Measurements from ENCODE around the gene MLLT10.

Gene MLLT10

DNA sequence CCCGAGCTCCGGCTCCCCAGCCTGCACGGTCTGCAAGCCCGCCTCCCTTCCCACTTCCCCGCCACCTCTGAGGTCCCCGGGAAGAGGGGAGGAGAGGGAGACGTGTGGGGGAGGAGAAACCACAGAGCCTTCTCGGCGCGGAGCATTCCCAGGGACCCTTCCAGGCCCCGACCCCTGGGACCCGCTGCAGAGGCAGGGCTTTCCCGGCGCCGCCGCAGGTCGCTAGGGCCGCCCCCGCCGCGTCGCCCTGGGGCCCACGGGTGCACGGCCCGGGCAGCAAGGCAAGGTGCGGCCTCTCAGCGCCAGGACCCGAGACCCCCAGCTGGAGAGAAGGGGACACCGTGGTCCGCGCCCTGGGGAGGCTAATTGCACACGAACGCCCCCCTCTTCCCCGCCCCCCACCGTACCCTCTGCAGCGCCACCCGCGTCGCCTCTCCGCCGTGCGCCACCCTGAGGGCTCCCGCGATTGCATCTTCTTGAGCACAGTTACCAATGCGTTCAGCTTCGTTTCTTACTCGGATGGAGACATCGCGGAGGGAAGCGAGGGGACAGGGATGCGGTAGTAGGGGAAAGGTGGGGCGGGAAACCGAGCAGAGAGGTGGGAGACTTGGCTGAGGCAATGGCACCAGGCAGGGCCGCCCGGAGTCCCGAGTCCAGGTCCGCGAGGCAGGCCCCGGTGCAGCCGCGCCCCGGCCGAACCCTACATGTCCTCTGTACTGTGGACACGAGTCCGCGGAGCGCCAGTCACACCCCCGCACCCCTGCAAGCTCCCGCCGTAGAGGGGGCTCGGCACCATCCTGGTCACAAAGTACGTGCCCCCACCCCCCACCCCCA, 37.5 kb upstream of the MLLT10 start:
- no peak for TF ChIP-seq GATA3 (IDR thresholded peaks at IDR 0.05; ENCODE audit: low read depth, low read length)
- TF ChIP-seq GATA2 (IDR thresholded peaks at IDR 0.05; ENCODE audit: low read depth, low read length): peak; percentile 34; the same call in 1 of the 2 replicates

DNA sequence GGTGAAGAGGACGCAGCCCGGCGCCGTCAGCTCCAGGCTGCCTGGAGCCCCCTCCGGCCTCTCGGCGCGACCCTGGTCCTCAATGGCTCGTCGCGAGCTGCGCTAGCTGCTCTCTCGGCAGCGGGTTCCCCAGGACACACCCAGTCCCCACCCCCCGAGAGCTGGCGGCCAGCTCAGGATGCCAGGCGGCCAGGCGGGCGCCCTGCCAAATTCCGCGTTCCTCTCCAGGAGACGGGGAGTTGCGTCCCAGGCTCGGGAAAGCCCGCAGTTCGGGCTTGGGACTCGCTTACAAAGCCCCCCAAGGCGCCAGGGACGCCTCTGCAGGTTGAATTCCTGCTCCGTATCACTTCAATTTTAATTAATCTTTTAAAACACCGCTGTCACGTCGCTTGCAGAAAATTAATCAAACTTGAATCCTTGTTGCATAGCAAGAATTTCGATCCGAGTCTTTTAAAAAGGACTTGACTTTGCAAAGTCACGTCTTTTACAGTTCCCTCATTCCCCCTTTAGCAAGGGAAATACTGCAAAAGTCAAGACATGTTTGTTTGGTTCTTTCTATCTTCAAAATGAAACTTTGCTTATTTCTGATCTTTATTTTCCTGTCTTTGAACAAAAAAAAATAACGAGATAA, 36.7 kb upstream of the MLLT10 start:
- TF ChIP-seq GATA3 (IDR thresholded peaks at IDR 0.05; ENCODE audit: low read depth, low read length): no peak
- no peak for TF ChIP-seq GATA2 (IDR thresholded peaks at IDR 0.05; ENCODE audit: low read depth, low read length)

DNA sequence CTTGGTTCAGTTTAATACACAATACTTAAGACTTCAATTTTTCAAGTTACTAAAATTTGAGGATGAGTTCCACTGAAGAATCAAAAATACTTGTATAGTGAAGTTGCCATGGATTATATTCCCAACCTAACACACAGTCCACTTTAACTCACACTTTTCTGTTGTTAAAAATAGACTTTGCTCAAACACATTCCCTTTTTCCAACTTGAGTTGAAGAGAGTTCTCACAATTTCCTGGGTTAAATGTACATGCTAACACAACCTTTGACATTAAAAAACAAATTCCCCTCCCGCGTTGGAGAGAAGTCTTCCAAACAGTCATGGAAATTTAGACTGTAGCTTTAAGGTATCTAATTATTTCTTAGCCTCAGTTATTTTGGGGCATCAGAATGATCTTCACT, 35.7 kb upstream of the MLLT10 start:
- no peak for TF ChIP-seq GATA3 (IDR thresholded peaks at IDR 0.05; ENCODE audit: low read depth, low read length)
- no peak for TF ChIP-seq GATA2 (IDR thresholded peaks at IDR 0.05; ENCODE audit: low read depth, low read length)

DNA sequence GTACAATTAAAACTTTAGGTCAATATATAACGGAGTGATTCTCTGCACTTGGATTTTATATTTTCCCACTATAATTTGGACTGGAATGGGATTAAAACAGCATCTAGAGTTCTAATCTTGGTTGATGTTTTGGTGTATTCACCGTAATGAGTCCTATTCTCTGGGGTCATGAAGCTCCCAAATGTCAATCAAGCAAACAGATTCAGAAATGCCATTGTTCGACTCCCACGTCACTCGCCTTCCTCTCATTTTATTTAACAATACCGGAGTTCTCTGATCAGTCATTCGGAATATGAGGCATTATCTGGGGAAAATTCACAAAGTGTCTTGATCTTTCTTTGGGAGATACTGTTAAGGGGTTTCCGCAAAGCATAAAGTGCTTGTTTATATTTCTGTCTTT, 35.0 kb upstream of the MLLT10 start:
- no peak for TF ChIP-seq GATA2 (IDR thresholded peaks at IDR 0.05; ENCODE audit: low read depth, low read length)
- TF ChIP-seq GATA3 (IDR thresholded peaks at IDR 0.05; ENCODE audit: low read depth, low read length): no peak

DNA sequence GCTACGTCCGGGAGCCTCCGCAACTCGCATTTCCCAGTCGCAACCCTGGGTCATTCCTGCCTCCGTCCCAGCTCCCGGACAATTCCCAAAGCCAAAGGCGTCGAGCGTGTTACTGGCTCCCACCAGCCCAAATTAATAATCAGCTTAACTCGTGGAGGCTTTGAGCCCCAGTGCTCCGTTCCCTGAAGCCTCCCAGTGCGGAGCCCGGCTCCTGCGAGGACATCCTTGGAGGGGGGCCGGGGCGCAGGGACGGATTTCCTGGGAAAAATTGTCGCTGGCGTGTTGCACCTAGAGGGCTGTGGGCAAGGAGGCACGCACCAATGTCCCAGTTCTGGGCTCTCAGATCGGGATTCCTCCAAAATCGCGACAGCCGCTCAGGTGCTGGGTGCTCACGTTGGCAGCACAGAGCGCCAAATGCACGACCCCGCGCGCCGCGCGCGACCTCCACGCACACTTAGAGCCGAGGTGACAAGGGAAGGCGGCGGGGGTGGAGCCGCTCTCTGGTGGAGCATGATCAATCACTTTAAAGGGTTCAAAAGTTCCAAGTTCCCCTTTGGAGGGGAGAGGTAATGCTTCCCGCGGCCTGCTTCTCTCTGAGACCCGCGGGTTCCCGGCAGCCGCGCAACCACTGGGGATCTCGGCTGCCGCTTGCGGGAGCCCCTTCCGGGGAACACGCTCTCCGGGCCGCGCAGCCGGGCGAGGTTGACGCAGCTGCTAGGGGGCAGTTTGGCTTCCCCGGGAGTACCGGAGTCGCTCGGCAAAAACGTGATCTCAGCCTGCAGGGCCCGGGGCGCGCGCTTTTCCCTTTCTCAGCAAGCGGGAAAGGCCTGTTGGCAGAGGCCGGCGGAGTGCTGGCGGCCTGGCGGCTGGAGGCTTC, 34.1 kb upstream of the MLLT10 start:
- TF ChIP-seq GATA3 (IDR thresholded peaks at IDR 0.05; ENCODE audit: low read depth, low read length): no peak

DNA sequence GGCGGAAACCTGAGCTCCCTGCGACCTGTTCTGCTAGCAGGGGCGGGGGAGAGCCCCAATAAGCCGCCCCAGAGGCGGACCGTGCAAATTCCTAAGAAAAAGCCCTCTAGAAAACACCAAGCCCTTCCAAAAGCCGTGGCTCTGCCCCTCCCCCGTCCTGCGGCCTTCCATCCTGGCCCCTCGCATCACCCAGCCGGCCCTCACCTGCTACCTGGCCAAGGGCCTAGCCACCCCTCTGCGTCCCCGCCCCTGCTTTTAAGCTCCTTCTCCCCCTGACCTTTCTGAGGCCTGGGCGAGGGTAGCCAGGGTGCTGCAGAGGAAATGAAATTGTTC, 33.5 kb upstream of the MLLT10 start:
- TF ChIP-seq GATA2 (IDR thresholded peaks at IDR 0.05; ENCODE audit: low read depth, low read length): no peak
- TF ChIP-seq GATA3 (IDR thresholded peaks at IDR 0.05; ENCODE audit: low read depth, low read length): no peak

DNA sequence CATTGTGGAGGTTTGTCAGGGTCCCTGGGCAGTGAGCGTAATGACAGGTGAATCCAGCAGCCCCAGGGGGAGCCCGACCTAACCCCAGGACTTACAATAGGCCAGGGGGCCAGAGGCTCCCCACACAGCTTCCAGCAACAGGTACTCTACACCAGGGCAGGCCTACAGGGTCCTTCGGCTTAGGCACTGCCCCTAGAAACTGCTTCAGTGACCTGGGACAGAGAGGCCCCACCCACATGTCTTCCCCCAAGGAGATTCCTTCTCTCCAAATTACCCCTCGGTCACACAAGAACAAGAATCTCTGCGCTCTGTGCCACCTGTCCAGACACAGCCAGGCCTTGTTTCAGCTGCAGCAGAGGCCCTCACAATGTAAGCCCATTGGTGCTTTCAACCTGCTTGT, 32.9 kb upstream of the MLLT10 start:
- TF ChIP-seq GATA2 (IDR thresholded peaks at IDR 0.05; ENCODE audit: low read depth, low read length): no peak
- TF ChIP-seq GATA3 (IDR thresholded peaks at IDR 0.05; ENCODE audit: low read depth, low read length): no peak

DNA sequence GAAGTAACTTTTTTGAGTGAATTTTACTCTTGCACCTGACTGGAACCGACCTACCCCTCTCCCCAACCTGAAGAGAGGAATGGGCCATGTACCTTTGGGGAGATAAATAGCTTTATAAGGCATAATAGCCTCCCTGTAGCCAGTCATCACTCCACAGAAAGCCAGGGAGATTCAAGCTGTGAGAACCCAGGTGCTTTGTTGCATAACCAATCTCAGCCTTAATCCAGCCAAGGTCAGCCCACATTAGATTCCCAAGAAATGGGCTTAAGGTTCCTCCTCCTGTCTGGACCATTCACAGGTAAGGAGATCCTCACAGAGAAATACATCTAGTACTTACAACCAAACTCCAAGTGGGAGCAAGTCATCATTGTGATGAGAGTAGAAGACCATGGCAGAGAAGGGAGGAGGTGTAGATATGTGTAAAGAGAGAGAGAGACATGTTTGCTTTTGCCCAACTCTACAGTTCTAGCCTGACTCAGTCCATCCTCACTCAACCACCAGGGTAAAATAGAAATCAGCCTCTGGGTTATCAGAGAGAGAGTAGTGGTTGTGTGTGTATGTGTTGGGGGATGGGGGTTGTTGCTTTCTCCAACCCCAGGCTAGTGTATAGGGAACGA, 32.2 kb upstream of the MLLT10 start:
- TF ChIP-seq GATA2 (IDR thresholded peaks at IDR 0.05; ENCODE audit: low read depth, low read length): no peak
- TF ChIP-seq GATA3 (IDR thresholded peaks at IDR 0.05; ENCODE audit: low read depth, low read length): no peak

DNA sequence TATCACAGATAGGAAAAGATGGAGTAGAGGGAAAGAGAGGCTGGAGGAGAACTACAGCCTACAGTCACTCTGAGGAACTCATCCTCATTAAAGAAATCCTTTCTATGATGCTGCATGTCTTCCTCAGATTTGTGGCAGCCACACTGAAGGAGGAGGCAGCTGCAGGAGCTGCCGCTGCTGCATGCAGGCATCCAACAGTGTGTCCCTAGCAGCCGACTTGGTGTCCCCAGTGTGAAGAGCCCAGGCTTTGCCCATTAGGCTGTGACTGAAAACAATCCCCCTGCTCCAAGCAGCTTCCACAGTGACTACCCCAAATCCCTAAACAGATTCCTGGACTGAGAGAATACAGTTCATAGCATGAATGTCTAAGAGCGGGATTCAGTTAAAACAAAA, 31.7 kb upstream of the MLLT10 start:
- TF ChIP-seq GATA2 (IDR thresholded peaks at IDR 0.05; ENCODE audit: low read depth, low read length): no peak
- TF ChIP-seq GATA3 (IDR thresholded peaks at IDR 0.05; ENCODE audit: low read depth, low read length): no peak

DNA sequence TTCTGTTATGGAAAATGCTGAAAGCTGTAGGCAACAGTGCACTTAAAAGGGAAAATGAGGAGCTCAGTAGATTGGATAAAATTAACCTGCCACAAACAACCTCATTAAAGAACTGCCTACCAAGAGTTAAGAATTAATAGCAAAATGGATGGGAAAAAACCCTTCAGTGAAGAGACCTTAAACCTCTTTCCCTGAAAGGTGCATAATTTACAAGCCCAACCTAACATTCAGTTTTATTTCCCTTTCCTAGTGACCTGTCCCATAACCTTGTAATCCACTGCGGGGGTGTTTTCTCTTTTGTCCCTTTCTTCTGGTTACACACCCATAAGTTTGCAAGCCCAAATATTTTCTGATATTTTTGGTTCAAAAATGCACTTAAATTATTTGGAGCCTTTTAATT, 30.5 kb upstream of the MLLT10 start:
- TF ChIP-seq GATA3 (IDR thresholded peaks at IDR 0.05; ENCODE audit: low read depth, low read length): no peak
- TF ChIP-seq GATA2 (IDR thresholded peaks at IDR 0.05; ENCODE audit: low read depth, low read length): no peak

DNA sequence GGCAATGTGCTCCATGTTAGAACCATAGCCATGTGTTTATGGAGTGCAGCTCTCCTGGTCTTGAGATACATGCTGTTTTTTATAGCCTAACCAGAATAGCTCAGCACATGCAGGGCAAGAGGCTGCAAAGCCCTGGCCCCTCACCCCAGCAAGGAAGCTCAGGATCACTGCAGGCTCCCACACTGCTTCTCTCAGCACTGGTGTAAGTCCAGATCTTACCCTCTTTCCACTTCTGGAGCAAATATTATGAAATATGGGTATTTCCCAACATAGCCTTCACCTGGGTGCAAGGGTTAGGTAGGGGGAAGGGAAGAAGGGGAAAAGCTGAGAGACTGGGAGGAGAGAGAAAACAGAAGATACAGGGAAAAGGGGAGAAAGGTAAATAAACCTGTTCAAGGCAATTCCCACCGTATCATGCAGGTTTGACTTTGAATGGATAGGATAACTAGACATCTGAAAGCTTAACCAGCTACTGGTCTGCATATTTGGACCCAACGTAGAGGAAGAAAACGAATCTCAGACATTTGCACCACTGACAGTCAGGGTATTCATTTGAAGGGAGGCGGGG, 28.2 kb upstream of the MLLT10 start:
- TF ChIP-seq GATA2 (IDR thresholded peaks at IDR 0.05; ENCODE audit: low read depth, low read length) (no peak), GATA3 (IDR thresholded peaks at IDR 0.05; ENCODE audit: low read depth, low read length) (no peak)

DNA sequence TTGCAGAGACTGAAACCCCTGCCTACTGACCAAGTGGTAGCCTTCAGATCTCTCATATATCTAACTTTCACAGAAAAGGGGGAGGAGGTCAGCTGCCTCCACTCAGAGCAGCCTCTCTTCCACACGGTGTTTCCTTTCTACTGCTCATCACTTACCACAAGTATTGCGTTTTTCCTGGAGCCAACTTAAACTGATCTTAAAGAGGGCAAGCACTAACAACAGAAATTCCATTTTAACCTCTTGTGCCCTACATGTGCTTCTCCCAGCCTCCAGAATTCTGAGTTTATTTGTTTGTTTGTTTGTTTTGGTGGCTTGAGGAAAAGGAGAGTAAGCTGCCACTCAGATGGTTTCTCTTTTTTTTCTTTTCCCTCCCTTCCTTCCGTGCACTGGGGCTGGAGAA, 27.7 kb upstream of the MLLT10 start:
- TF ChIP-seq GATA2 (IDR thresholded peaks at IDR 0.05; ENCODE audit: low read depth, low read length) (no peak), GATA3 (IDR thresholded peaks at IDR 0.05; ENCODE audit: low read depth, low read length) (no peak)

DNA sequence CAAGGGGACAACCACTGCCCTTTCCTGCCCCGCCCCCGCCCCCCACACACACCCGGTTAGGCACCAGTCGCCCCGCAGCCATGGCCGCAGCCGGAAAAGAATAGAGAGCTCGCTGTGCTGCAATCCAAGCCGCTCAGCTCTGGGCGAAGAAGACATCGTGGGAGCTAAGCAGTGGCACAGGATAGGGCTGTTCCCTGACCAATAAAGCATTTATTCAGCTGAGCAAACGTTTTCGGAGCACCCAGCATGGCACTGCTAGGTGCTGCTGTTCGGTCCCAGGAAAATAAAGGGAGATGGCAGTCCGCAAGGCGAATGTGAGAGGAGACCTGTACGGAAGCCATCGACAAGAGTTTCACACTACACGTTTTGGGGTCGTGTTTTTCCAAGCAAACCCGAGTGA, 26.9 kb upstream of the MLLT10 start:
- TF ChIP-seq GATA2 (IDR thresholded peaks at IDR 0.05; ENCODE audit: low read depth, low read length): no peak
- no peak for TF ChIP-seq GATA3 (IDR thresholded peaks at IDR 0.05; ENCODE audit: low read depth, low read length)

Measured in SH-SY5Y (cell line).